Activated CD8-positive, alpha-beta memory T cell treated with anti-CD3 and anti-CD28 coated beads for 4 hours (primary cell): ENCODE data around the gene USP40.

Experiments used
- DNase-seq, 2 donors: peaks; one replicate each; pipeline ENCODE4 v3.0.0-alpha.2; 2020; ENCODE audit warnings: low read depth in 2 of 2

Gene USP40

GRCh38 chr2:233556881-233557736 lies 9.5 kb downstream of the USP40 start:
- no peak for DNase-seq

GRCh38 chr2:233553366-233553765 lies 13.2 kb downstream of the USP40 start:
- no peak for DNase-seq

GRCh38 chr2:233551491-233551890 lies 15.1 kb downstream of the USP40 start:
- no peak for DNase-seq

GRCh38 chr2:233546774-233547173 lies 19.8 kb downstream of the USP40 start:
- no peak for DNase-seq

GRCh38 chr2:233546101-233546500 lies 20.5 kb downstream of the USP40 start:
- no peak for DNase-seq

- no peak for DNase-seq
Observed at GRCh38 chr2:233544200-233544610, 22.4 kb downstream of the USP40 start.

- no peak for DNase-seq
Observed at GRCh38 chr2:233542507-233542906, 24.1 kb downstream of the USP40 start.

GRCh38 chr2:233538741-233539140 lies 27.8 kb downstream of the USP40 start:
- no peak for DNase-seq

GRCh38 chr2:233535271-233535670 lies 31.3 kb downstream of the USP40 start:
- DNase-seq, result no peak

- no peak for DNase-seq
Observed at GRCh38 chr2:233532971-233533370, 33.6 kb downstream of the USP40 start.

GRCh38 chr2:233531955-233532354 lies 34.6 kb downstream of the USP40 start:
- DNase-seq, result no peak

- DNase-seq, result no peak
Observed at GRCh38 chr2:233530381-233530780, 36.2 kb downstream of the USP40 start.

GRCh38 chr2:233528182-233528581 lies 38.4 kb downstream of the USP40 start:
- no peak for DNase-seq

GRCh38 chr2:233525791-233526190 lies 40.8 kb downstream of the USP40 start:
- DNase-seq, result no peak

GRCh38 chr2:233519787-233520611 lies 46.6 kb downstream of the USP40 start:
- DNase-seq, result no peak

- no peak for DNase-seq
Observed at GRCh38 chr2:233513953-233514655, 52.5 kb downstream of the USP40 start.

GRCh38 chr2:233503947-233504637 lies 62.5 kb downstream of the USP40 start:
- DNase-seq, result no peak

- no peak for DNase-seq
Observed at GRCh38 chr2:233503481-233503880, 63.1 kb downstream of the USP40 start.

- DNase-seq, result no peak
Observed at GRCh38 chr2:233501198-233502076, 65.1 kb downstream of the USP40 start.

- DNase-seq, result no peak
Observed at GRCh38 chr2:233499928-233500327, 66.7 kb downstream of the USP40 start.

GRCh38 chr2:233498126-233498525 lies 68.5 kb downstream of the USP40 start:
- DNase-seq, result no peak
